Thoracic aorta (tissue), 2 donors: Measurements from ENCODE around the gene VWA5B1. TPM values are rescaled to one million over a fixed set of nuclear protein-coding genes. Genes with fewer than 3 reads are reported as not detected.

Source experiments
- ATAC-seq: fragments of 150-250 bp; one replicate; pipeline ENCODE4 v1.8.0; 2017; ENCODE audit warnings: low read depth; ENCODE audit not compliant: insufficient number of reproducible peaks, low FRiP score
- DNase-seq: peaks from one replicate; pipeline ENCODE4 v3.0.0-alpha.2; 2020; ENCODE audit warnings: low spot score
- H3K27ac ChIP-seq, 2 donors: fragments of 200-600 bp; sonication (generic); 1 replicate in 1 of 2; 2 replicates in 1 of 2; pipeline ENCODE4 v1.5.1; 2016; ENCODE audit warnings: mild to moderate bottlenecking in 2 of 2, moderate library complexity in 2 of 2
- H3K27me3 ChIP-seq: fragments of 200-600 bp; sonication (generic); replicated peaks from 2 replicates; pipeline ENCODE4 v1.6.0; 2016; ENCODE audit warnings: mild to moderate bottlenecking; ENCODE audit not compliant: insufficient read depth
- H3K36me3 ChIP-seq: fragments of 200-600 bp; sonication (generic); one replicate; pipeline ENCODE4 v1.5.1; 2016
- H3K4me1 ChIP-seq, 2 donors: fragments of 200-600 bp; sonication (generic); 1 replicate in 1 of 2; 2 replicates in 1 of 2; pipeline versions ENCODE4 v1.5.1 to v1.6.0; 2016; ENCODE audit warnings: low read depth in 2 of 2, mild to moderate bottlenecking in 1 of 2; ENCODE audit not compliant: control insufficient read depth in 1 of 2
- H3K4me3 ChIP-seq: fragments of 200-600 bp; sonication (generic); 2 replicates; pipeline ENCODE4 v1.5.1; 2016; ENCODE audit warnings: mild to moderate bottlenecking
- H3K9me3 ChIP-seq: fragments of 200-600 bp; sonication (generic); 2 replicates; pipeline ENCODE4 v1.5.1; 2016
- total RNA-seq, 2 donors: library from RNA; depleted of rRNA; stranded (reverse); fragments of >200 nt; gene quantifications; one replicate each; pipeline versions ENCODE4 v1.1.0 to v1.2.3, GENCODE V29; 2016
- TF ChIP-seq, protein P1 (sequence below): fragments of 200-600 bp; sonication (generic); IDR thresholded peaks from one replicate; pipeline ENCODE4 v1.5.1; 2019; ENCODE audit warnings: antibody characterized with exemption

VWA5B1 gene
- total RNA-seq, 2 donors from 2014 or later, result not detected

DNA sequence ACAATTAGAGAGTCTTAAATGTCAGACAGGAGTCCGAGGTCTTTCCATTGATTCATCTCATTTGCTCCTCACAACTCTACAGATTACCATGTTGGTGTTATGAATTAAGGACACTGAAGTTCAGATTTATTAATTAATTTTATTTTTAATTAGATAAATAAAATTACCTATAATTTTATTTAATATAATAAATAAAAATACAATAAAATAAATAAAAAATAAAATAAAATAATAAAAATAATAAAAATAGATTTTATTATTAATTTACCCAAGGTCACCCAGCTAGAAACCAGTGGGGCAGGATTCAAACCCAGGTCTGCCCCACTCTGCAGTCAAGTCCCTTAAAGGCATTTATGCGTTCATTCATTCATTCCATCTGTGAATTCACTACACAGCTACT is 72.2 kb downstream of the VWA5B1 start:
- H3K27ac ChIP-seq, result no peak overlapping the region
- H3K27me3 ChIP-seq, result peaks cover 7% of the 10 kb centered on the region
- H3K36me3 ChIP-seq, result no peaks in the 10 kb centered on the region
- no peaks in the 10 kb centered on the region for H3K9me3 ChIP-seq
- no peak overlapping the region for H3K4me3 ChIP-seq
- TF ChIP-seq, protein P1, sequence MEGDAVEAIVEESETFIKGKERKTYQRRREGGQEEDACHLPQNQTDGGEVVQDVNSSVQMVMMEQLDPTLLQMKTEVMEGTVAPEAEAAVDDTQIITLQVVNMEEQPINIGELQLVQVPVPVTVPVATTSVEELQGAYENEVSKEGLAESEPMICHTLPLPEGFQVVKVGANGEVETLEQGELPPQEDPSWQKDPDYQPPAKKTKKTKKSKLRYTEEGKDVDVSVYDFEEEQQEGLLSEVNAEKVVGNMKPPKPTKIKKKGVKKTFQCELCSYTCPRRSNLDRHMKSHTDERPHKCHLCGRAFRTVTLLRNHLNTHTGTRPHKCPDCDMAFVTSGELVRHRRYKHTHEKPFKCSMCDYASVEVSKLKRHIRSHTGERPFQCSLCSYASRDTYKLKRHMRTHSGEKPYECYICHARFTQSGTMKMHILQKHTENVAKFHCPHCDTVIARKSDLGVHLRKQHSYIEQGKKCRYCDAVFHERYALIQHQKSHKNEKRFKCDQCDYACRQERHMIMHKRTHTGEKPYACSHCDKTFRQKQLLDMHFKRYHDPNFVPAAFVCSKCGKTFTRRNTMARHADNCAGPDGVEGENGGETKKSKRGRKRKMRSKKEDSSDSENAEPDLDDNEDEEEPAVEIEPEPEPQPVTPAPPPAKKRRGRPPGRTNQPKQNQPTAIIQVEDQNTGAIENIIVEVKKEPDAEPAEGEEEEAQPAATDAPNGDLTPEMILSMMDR, result no peak
- H3K4me1 ChIP-seq, result peaks cover 6 to 23% of the 10 kb centered on the region in 2 donors
- DNase-seq, result no peak
- ATAC-seq, result no peak

DNA sequence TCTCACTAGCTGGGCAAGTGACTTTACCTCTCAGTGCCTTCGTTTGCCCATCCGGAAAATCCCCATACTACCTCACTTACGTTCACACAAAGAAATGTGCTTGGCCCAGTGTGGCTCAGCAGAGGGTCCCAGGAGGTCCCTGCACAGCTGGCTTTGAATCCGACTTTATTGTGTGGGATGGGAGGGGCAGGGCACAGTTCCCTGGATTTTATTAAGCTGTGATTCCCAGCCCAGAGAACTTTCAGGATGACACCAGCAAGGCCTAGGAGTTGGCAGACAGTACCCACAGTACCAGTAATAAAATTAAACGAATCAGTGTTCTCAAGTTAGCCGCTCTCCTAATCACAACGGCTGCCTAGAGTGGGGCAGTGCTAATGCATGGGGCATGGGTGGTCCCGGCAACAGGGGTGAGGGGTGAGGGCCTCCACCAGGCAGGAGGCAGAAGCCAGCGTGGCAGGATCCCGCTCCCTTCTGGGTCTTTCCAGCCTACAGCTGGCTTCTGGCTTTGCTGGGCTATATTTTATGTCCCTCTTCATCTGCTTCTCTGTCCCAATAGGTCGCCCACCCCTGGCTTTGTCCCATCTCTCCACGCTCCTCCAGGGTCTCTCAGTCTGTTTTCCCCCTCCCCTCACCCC is 74.9 kb downstream of the VWA5B1 start:
- H3K4me3 ChIP-seq, result no peak overlapping the region
- H3K4me1 ChIP-seq, result peaks cover 0 to 9% of the 10 kb centered on the region in 2 donors
- H3K36me3 ChIP-seq, result no peaks in the 10 kb centered on the region
- TF ChIP-seq, protein P1, result no peak
- no peaks in the 10 kb centered on the region for H3K9me3 ChIP-seq
- H3K27me3 ChIP-seq, result peaks cover 7% of the 10 kb centered on the region
- DNase-seq (no peak), ATAC-seq (no peak)
- H3K27ac ChIP-seq, result no peak overlapping the region

DNA sequence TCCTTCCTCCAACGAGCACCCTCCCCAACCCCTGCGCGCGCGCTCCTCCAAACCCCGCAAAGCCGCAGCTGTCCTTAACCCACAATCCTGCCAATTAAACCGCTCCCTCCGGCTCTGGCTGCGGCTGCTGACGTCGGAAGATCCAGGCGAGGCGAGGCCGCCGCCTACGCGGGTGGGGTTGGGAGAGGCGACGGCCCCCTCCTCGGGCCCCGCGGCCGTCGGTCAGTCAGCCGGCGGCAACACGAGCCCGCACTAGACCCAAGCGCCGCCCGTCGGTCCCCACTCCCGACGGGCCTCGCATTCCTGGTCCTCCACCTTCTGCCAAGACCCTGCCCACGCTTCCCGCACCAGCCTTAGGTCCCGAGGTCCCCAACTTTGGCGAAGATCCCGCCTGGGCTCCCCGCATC is 75.4 kb downstream of the VWA5B1 start:
- Histone ChIP-seq H3K27me3 (peaks cover 7% of the 10 kb centered on the region), H3K27ac (no peak overlapping the region), H3K4me1 (peaks cover 0 to 9% of the 10 kb centered on the region in 2 donors), H3K36me3 (no peaks in the 10 kb centered on the region), H3K4me3 (no peak overlapping the region), H3K9me3 (no peaks in the 10 kb centered on the region)
- no peak for DNase-seq
- TF ChIP-seq, protein P1, result no peak
- ATAC-seq, result no peak

DNA sequence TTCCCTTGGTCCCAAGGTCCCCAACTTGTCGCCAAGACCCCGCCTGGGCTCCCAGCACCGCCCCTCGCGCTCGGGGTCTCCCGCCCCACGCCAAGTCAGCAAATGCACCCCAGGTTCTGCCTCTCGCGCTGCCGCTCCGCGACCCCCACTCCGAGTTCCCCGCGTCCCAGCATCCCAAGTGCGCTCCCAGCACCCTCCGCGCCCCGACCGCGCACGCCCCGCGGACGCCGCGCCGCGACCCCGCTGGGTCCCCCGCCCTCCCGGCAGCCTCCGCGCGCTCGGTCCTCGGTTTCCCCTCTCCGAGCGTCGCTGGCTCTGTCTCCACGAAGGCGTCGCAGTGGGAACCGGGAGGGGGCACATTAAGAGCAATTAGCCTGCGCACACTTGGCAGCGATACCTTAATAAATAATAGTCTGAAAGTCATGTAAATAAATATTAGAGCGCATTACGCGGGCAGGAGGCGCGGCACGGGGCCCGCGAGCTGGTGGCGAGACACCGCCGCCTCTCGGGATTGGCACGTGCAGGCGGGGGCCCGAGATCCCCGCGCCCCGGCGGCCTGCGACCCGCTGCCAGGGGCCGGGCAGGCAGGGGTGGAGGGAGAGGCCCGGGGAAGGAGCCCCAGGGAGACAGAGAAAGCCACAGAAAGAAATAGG is 75.9 kb downstream of the VWA5B1 start:
- ATAC-seq (no peak), DNase-seq (no peak)
- no peak overlapping the region for H3K27ac ChIP-seq
- TF ChIP-seq, protein P1, result no peak
- peaks cover 0 to 9% of the 10 kb centered on the region in 2 donors for H3K4me1 ChIP-seq
- peak overlapping the region; percentile 32 for H3K4me3 ChIP-seq
- H3K36me3 ChIP-seq, result no peaks in the 10 kb centered on the region
- H3K9me3 ChIP-seq, result no peaks in the 10 kb centered on the region
- peaks cover 7% of the 10 kb centered on the region for H3K27me3 ChIP-seq

DNA sequence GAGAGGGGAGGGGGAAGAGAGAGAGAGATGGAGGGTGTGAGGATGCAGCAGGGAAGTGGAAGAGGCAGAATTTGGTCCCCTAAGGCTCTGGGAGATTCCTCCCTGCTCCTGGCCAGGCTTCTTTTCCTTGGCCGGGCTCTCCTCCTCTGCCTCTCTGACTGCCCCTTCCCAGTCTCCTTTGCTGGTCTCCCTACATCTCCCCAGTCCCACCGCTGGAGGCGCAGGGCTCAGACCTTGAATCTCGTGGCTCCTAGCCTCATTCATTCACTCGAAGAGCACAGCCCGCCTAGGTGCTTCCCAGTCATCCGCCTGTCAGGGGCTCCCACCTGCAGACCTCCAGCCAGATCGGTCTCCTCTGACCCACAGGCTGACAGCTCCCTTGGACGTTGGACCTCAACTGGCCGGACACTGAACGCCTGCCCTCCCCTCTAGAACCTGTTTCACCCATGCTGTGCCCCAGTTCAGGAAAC is 76.5 kb downstream of the VWA5B1 start:
- H3K27ac ChIP-seq, result no peak overlapping the region
- DNase-seq (no peak), ATAC-seq (no peak)
- TF ChIP-seq, protein P1, result no peak
- H3K4me3 ChIP-seq, result no peak overlapping the region
- H3K4me1 ChIP-seq, result peaks cover 0 to 9% of the 10 kb centered on the region in 2 donors
- H3K36me3 ChIP-seq, result no peaks in the 10 kb centered on the region
- H3K9me3 ChIP-seq, result no peaks in the 10 kb centered on the region
- H3K27me3 ChIP-seq, result peaks cover 10% of the 10 kb centered on the region
